GM21786 (cell line): ENCODE data around the gene FRS3.

Experiments
- ATAC-seq: cut with Tn5 transposase; IDR thresholded peaks from one replicate; pipeline ENCODE4 v1.9.1; 2021; ENCODE audit not compliant: unreplicated experiment

Gene FRS3

GRCh38 chr6:41730531-41731436 is 48.9 kb downstream of the FRS3 start:
- no peak for ATAC-seq

- no peak for ATAC-seq
Measured at GRCh38 chr6:41729624-41730023, 50.1 kb downstream of the FRS3 start.

DNA sequence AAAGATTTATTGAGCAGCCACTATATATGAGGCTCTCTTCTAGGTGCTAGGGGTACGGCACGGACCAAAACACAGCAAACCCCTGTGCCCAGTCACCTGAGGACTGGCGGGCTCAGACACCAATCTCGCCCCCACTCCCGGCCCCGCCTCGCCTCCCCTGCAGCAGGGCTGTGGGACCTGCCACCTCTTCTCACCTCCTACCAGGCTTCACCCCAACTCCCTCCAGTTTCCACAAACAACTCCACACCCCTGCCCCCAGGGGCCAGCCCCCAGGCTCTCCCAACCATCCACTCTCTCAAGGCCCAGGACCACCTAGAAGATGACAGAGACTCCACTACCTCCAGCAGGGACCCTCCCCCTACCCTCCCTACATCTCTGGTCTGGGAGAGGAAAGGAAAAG is 50.7 kb downstream of the FRS3 start:
- ATAC-seq: no peak

DNA sequence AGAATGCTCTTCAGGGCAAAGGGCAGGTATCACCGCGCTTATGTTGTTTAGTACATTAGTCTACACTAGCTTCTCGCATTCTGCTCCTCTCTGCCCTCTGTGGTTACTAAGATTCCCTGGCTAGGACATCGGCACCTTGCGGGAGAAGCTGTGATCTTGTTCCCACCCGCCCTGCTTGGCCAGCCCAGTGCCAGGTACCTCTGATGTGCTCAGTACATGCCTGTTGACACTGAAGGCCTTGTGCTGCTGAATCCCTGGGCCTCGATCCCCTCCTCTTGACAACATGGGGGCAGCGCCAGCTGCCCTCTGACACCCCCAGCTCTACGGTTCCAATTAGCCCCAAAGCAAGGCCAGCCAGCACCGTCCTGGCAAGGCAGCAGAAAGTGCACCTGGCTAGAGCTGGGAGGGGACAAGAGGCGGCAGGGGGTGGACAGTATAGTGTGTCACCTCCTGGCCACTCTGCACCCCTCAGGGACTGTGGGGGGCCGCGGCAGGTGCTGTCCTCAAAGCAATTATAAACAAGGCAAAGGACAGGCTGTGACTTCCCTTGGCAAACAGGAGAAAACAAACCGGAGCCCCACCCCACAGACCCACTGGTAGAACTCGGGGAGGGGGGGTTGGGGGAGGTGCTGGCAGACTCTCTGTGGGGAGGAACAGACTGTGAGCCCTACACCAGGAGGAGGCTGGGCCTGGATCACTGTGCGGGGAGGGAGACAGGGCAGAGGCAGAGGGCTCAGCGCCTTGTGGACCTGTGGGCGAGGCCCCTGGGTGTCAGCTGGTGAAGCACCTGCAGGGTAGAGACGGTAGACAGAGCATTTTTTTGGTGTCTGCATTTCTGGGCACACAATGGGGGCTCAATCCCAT is 51.4 kb downstream of the FRS3 start:
- no peak for ATAC-seq

- ATAC-seq: no peak
Measured at GRCh38 chr6:41727705-41728072, 52.0 kb downstream of the FRS3 start.

- ATAC-seq: no peak
Measured at GRCh38 chr6:41726876-41727275, 52.8 kb downstream of the FRS3 start.

GRCh38 chr6:41724586-41725501 is 54.9 kb downstream of the FRS3 start:
- no peak for ATAC-seq

DNA sequence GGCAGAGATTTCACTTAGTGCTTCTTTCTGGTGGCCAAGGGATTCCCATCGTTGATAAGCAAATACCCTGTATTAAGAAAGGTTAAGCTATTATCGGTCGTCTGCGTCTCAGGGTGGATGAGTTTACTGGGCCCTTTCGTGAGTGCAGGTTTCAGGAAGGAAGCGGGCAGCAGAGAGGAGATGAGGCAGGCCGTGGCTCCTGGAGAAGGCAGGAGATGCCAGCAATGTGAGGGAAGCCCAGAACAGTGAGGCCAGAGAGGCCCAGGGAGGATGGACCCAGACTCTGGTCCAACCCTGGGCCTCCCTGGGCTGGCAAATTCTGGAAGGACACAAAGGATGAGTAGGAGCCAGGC is 55.5 kb downstream of the FRS3 start:
- ATAC-seq: no peak

DNA sequence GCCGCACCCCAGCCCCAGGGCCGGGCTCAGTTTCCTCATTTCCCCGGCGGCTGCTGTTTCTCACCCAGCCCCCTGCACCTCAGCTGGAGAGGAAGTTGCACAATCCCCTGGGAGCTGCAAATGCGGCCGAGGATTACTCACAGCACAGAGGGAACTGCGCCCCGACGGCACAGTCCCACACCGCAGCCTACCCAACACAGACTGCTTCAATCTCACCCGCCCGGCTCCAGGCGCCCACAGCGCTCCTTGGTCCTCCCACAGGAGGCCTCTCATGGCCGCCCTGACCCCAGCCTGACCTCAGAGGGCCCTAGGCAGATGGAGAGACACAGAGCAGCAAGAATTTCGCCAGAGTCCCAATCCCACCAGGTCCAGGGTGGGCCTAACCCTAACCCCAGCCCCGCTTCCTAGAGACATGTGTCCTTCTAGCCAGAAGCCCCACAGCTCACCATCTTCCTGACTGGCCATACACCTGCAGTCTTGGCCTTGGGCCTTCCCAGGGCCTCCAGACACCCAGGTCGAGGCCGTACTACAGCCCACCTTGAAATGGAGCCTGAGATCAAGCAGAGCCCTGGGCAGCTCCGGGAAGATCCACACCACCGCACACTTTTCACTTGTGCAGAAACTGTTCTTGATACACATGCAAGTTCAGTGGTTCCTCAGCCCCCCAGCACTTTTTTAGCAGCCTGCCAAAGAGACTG is 56.0 kb downstream of the FRS3 start:
- ATAC-seq: peak; percentile 69

GRCh38 chr6:41722969-41723529 is 56.7 kb downstream of the FRS3 start:
- no peak for ATAC-seq

GRCh38 chr6:41721414-41721813 is 58.3 kb downstream of the FRS3 start:
- ATAC-seq: no peak

GRCh38 chr6:41720783-41721182 is 58.9 kb downstream of the FRS3 start:
- ATAC-seq: no peak

DNA sequence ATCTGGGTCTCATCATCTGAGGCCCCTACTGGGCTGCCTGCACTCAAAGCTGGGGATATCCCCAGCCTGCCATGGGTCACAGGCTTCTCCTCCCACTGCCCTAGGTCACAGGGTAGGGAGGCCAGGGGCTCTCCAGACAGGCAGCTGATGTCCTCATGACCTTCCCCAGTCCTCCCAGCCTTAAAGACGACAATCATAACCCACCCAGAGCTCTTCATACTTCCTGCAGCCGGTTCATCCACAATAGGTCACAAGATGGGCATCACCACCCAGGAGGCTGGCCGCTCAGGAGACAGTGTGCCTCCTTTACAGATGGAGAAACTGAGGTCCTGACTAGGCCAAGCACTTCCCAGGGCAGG is 59.5 kb downstream of the FRS3 start:
- peak; percentile 34 for ATAC-seq
